NCI-H2029 (cell line): ENCODE measurements around the gene MUC6.

Experiments
- DNase-seq: peaks from one replicate; lab custom pipeline; 2025; lab: John Stamatoyannopoulos, UW

Gene MUC6, protein sequence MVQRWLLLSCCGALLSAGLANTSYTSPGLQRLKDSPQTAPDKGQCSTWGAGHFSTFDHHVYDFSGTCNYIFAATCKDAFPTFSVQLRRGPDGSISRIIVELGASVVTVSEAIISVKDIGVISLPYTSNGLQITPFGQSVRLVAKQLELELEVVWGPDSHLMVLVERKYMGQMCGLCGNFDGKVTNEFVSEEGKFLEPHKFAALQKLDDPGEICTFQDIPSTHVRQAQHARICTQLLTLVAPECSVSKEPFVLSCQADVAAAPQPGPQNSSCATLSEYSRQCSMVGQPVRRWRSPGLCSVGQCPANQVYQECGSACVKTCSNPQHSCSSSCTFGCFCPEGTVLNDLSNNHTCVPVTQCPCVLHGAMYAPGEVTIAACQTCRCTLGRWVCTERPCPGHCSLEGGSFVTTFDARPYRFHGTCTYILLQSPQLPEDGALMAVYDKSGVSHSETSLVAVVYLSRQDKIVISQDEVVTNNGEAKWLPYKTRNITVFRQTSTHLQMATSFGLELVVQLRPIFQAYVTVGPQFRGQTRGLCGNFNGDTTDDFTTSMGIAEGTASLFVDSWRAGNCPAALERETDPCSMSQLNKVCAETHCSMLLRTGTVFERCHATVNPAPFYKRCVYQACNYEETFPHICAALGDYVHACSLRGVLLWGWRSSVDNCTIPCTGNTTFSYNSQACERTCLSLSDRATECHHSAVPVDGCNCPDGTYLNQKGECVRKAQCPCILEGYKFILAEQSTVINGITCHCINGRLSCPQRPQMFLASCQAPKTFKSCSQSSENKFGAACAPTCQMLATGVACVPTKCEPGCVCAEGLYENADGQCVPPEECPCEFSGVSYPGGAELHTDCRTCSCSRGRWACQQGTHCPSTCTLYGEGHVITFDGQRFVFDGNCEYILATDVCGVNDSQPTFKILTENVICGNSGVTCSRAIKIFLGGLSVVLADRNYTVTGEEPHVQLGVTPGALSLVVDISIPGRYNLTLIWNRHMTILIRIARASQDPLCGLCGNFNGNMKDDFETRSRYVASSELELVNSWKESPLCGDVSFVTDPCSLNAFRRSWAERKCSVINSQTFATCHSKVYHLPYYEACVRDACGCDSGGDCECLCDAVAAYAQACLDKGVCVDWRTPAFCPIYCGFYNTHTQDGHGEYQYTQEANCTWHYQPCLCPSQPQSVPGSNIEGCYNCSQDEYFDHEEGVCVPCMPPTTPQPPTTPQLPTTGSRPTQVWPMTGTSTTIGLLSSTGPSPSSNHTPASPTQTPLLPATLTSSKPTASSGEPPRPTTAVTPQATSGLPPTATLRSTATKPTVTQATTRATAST (N-terminal part only)

GRCh38 chr11:1036303-1036923 lies at the start of gene MUC6:
MUC6 (minus strand) TSS chr11:1036718; CDS start chr11:1036655, 63 bp downstream.
- DNase-seq, result no peak

GRCh38 chr11:1085440-1086170 lies 49.1 kb upstream of the MUC6 start:
- no peak for DNase-seq

DNA sequence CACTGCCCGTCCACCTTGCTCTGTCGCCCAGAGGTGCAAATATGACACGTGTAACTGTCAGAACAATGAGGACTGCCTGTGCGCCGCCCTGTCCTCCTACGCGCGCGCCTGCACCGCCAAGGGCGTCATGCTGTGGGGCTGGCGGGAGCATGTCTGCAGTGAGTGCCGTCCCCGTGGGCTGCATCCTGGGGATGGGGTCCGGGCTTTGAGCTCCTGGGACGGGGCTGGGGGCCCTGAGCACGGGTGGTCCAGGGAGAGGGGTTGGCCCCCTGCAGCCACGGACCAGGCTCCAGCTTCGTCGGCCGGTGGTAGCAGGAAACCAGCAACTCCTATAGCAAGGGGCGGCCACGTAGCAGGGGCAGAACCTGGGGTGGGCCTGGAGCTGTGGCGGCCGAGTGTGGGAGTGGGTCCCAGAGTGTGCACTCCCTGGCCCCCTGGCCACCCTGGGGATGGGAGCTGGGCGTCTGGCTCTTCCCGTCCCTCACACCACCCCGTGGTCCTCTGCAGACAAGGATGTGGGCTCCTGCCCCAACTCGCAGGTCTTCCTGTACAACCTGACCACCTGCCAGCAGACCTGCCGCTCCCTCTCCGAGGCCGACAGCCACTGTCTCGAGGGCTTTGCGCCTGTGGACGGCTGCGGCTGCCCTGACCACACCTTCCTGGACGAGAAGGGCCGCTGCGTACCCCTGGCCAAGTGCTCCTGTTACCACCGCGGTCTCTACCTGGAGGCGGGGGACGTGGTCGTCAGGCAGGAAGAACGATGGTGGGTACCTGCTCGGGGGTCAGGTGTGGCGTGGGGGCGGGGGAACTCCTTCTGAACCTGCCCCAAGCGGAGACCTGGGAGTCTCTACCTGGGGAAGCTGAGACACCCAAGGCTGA lies 48.3 kb upstream of the MUC6 start:
- no peak for DNase-seq

DNA sequence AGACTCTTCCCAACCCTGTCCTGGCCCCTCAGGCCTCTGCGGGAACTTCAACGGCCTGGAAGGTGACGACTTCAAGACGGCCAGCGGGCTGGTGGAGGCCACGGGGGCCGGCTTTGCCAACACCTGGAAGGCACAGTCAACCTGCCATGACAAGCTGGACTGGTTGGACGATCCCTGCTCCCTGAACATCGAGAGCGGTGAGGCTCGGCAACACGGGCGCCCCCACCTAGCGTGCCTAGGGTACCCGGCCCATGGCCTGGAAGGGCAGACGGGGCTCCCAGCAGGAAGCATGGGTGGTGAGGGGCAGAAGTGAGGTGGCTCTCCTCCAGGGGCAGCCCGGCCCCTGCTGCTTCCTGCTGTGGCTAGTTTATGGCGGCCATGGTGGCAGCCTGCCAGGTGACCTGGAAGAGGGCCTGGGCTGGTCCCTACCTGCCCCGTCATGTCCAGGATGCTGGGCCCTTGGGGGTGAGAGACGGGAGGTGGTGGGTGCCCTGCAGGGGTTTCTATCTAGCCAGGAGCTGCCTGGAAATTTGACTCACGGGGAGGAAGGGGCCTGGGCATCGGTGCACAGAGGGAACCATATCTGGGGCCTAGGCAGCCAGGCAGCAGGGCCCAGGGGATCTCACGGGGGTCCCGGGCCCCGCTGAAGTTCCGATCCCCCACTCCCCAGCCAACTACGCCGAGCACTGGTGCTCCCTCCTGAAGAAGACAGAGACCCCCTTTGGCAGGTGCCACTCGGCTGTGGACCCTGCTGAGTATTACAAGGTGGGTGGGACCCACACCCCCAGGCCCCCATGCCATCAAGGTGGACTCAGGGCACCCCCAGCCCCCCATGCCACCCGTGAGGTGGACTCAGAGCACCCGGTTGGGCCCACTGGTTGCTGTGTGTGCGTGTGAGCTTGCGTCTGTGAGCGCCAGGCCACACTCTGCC lies 47.4 kb upstream of the MUC6 start:
- DNase-seq, result no peak

DNA sequence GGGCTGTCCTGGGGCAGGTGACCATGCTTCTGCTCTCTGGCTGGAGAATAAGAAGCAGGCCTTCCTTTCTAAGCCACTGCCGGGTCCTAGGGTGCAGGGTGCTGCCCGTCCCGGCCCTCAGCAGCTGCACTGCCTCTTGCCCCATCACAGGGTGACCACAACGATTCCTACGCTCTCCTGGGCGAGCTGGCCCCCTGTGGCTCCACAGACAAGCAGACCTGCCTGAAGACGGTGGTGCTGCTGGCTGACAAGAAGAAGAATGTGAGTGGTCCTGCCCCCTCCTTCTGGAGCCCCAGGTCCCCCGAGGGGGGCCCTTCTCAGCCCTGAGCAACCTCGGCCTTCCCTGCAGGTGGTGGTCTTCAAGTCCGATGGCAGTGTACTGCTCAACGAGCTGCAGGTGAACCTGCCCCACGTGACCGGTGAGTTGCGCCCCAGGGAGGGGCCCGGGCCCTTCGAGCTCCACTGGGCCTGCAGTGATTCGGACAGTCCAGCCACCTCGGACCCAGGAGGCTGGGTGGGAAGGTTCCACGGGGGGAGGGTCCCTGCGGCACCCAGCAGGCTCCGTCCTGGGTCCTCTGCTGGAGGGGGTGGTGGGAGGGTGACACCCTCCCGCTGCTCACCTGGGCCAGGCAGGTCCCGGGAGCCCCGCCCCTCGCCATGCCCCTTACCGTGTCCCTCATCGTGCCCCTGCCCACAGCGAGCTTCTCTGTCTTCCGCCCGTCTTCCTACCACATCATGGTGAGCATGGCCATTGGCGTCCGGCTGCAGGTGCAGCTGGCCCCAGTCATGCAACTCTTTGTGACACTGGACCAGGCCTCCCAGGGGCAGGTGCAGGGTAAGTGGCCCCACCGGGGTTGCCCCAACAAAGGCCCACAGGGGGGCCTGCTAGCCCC lies 46.5 kb upstream of the MUC6 start:
- no peak for DNase-seq

DNA sequence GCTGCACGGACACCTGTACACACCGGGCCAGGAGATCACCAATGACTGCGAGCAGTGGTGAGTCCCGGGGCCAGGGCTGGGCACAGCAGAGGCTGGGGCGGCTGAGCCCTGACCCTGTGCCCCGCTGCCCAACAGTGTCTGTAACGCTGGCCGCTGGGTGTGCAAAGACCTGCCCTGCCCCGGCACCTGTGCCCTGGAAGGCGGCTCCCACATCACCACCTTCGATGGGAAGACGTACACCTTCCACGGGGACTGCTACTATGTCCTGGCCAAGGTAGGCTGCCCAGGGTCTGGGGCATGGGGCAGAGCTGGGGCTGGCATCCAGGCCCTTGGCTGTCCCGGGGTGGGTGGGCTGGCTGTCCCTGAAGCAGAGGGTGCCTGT lies 45.8 kb upstream of the MUC6 start:
- no peak for DNase-seq

DNA sequence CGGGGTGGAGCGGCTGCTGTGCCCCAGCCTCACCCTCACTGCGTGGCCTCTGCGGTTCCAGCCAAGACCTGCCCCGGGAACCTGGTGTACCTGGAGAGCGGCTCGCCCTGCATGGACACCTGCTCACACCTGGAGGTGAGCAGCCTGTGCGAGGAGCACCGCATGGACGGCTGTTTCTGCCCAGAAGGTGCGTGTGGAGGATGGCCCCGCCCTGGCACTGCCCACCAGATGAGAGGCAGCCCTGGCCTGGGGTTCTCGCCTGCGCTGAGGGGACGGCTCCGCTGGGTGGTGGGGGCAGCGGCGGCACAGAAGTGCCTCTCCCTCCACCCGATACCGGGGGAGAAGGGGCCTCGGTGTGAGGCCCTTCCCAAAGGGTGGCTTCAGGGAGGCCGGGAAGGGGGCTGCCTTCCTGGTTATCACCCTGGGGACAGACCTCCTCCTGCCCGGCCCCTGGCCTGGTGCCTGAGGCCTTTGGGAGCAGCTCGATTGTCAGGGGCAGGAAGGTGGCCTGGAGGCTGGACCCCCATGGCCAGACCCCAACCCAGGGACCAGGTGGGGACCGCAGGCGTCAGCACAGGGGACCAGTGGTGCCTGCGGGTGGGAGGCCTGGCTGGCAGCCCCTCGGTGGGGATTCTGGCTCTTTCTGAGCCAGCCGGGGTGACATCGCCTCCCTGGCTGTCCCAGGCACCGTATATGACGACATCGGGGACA lies 45.2 kb upstream of the MUC6 start:
- no peak for DNase-seq

- no peak for DNase-seq
These were observed 41.7 kb upstream of the MUC6 start for GRCh38 chr11:1078191-1078601.

GRCh38 chr11:1077417-1078119 lies 41.0 kb upstream of the MUC6 start:
- DNase-seq, result no peak

- DNase-seq, result no peak
These were observed 40.5 kb upstream of the MUC6 start for GRCh38 chr11:1077033-1077416.

DNA sequence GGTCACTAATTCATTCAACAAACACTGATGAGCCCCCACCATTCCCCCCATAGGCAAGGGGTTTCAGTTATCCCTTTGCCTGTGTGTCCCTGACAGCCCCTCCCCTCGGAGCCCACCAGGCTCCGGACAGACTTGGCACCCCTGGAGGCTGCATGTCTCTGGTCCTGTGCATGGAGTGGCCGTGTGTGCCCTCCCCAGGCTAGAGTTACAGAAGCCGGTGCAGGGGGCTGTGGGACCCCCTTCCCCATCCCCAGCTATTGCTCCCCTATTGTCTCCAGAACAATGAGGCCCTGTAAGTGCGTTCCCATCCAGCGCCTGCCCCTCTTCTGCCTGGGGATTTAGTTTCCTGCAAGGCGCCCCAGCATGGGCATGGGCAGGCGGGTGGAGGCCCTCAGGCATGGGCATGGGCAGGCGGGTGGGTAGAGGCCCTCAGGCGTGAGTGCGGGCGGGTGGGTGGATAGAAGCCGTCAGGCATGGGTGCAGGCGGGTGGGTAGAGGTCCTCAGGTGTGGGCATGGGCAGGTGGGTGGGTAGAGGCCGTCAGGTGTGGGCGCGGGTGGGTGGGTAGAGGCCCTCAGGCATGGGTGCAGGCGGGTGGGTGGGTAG lies 39.6 kb upstream of the MUC6 start:
- no peak for DNase-seq

DNA sequence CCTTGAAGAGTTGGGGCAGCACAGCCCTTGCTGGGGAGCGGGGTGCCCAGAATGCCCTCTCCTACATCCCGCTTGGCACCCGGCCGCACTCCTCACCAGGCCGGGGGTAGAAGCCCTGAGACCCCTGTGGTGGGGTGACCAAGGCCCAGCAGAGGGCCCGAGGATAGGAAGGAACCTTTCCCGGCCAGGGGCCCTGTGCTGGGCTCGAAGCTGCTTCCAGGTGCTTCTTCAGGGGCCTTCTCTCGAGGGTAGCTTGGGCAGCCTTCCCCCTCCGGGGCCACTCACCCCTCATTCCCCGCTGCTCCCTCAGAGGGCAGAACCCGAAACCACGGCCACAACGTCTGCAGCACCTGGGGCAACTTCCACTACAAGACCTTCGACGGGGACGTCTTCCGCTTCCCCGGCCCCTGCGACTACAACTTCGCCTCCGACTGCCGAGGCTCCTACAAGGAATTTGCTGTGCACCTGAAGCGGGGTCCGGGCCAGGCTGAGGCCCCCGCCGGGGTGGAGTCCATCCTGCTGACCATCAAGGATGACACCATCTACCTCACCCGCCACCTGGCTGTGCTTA lies 38.9 kb upstream of the MUC6 start:
- DNase-seq, result no peak

DNA sequence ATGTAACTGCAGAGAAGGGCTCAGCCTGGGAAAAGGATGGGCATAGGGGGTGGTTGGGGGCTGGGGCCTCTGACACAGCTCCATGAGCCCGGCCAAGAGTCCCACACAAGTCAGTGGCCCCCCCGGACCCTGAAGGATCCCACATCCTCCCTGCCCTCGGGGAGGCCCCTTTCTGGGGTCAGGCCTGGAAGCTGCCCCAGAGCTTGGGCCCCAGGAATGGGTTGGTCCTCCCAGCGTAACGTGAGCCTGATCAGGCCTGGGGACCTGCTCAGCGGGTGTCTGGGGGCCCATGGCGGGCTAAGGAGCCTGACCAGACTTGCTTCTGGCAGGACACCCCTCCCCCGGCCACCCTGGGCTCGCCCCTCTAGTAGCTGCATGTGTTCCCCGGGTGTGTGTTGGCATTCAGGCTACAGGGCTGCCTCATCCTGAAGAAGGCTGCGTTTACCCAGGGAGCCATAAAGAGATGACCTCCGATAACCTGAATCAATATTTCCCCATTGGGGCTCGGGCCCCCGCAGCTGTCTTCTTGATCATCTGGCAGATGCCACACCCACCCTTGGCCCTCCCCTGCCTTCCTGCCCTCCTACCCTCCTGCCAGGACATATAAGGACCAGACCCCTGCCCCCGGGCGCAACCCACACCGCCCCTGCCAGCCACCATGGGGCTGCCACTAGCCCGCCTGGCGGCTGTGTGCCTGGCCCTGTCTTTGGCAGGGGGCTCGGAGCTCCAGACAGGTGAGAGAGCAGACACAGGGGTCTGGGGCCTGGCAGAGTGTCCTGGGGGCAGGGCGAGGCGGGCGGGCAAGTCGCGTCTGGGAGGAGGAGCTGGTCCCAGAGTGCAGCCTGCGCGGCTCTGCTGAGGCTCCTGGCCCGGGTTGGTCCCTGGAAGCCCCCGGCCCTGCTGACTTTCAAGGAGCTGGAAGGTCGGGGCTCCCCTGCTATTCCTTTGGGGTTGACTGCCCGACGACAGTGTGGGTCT lies 38.0 kb upstream of the MUC6 start, which contains the start of gene MUC2:
MUC2 (plus strand) TSS at position 631 of the 978 bp plus-strand sequence.
- DNase-seq, result no peak

DNA sequence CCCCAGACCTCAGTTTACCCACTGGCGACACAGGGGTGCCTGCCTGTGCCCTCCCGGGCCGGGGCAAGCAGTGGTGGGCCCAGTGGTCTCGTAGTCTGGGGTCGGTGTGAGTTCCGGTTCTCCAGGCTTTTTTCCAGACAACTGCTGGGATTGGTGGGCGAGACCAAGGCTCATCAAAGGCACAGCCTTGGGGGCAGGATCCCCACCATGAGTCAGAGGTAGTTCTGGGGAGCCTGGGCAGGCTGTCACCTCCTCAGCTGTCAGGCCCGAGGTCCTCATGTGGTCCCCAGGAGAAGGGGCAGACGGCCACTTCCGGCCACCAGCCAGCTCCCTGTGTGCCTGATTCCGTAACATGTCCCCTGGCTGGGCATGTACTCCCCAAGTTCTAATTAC lies 37.3 kb upstream of the MUC6 start:
- no peak for DNase-seq
